ENCODE data around the gene CIB4.

Gene CIB4

DNA sequence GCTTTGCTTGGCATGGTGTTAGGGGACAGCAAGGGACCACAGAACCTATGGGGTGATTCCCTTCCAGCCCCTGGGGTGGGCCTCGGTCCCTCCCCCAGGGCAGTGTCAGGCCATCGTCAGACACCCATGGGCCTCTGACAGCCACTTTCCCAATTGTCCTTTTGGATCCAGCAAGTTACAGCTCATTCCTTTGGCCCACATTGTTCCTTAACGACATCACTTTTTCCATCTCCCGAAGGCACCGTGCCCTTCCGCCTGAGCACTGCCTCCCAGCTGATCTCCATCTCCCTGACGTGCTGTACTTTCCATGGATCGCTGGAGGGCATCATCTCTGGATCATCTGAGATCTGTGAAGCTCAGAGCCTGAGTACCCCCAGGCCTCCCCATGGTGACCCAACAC lies 41.0 kb upstream of the CIB4 start:
- no peak for DNase-seq (ENCODE audit: low read depth)
- H3K4me3 ChIP-seq (ENCODE audit: control insufficient read depth, low read depth, low read length), result no peak overlapping the region
- TF ChIP-seq, protein P1, sequence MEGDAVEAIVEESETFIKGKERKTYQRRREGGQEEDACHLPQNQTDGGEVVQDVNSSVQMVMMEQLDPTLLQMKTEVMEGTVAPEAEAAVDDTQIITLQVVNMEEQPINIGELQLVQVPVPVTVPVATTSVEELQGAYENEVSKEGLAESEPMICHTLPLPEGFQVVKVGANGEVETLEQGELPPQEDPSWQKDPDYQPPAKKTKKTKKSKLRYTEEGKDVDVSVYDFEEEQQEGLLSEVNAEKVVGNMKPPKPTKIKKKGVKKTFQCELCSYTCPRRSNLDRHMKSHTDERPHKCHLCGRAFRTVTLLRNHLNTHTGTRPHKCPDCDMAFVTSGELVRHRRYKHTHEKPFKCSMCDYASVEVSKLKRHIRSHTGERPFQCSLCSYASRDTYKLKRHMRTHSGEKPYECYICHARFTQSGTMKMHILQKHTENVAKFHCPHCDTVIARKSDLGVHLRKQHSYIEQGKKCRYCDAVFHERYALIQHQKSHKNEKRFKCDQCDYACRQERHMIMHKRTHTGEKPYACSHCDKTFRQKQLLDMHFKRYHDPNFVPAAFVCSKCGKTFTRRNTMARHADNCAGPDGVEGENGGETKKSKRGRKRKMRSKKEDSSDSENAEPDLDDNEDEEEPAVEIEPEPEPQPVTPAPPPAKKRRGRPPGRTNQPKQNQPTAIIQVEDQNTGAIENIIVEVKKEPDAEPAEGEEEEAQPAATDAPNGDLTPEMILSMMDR (IDR thresholded peaks at IDR 0.05; ENCODE audit: control insufficient read depth, insufficient read depth, low read depth, low read length, missing control alignments), result no peak

- no peak overlapping the region for H3K4me3 ChIP-seq (ENCODE audit: control insufficient read depth, low read depth, low read length)
- TF ChIP-seq, protein P1 (IDR thresholded peaks at IDR 0.05; ENCODE audit: control insufficient read depth, insufficient read depth, low read depth, low read length, missing control alignments), result no peak
- no peak for DNase-seq (ENCODE audit: low read depth)
Observed at GRCh38 chr2:26681656-26682055, 40.5 kb upstream of the CIB4 start.

DNA sequence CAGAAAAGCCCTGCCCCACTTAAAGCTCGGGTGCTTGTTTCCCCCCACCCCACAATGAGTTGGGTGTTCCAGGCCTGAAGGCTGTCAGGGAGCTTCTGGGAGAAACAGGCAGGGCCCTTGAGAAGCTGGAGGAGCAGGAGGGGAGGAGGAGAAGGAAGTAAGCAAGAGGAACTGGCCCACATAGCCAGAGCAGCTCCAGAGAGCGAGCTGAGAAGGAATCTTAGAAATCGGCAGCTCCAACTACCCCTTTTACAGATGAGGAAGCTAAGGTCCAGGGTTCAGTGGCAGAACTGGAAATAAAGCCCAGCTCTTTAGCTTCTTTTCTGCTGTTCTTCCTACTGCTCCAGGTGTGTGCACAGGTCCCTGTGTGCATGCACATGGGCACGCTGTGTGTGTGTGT lies 38.7 kb upstream of the CIB4 start:
- H3K4me3 ChIP-seq (ENCODE audit: control insufficient read depth, low read depth, low read length), result no peak overlapping the region
- TF ChIP-seq, protein P1 (IDR thresholded peaks at IDR 0.05; ENCODE audit: control insufficient read depth, insufficient read depth, low read depth, low read length, missing control alignments), result no peak
- DNase-seq (ENCODE audit: low read depth), result no peak

DNA sequence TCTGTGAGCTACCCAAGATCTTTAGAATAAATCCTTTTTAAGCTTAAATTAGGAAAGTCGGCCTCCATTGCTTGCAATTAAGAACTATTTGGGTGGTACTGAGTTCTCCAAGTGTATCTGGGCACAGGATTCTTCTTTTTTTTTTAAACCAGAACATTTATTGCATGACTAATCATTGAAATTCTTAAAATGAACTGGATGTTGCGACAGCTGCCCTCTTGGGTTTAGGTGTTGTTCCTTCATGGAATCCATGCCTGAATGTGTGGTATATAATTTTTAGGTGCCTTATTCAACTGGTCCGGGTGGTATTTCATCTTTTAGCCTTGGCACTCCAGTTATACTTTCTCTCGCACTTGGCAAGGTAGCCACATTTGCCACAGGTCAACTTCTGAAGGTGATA lies 36.9 kb upstream of the CIB4 start:
- TF ChIP-seq, protein P1 (IDR thresholded peaks at IDR 0.05; ENCODE audit: control insufficient read depth, insufficient read depth, low read depth, low read length, missing control alignments), result no peak
- H3K4me3 ChIP-seq (ENCODE audit: control insufficient read depth, low read depth, low read length), result no peak overlapping the region
- no peak for DNase-seq (ENCODE audit: low read depth)

- H3K4me3 ChIP-seq (ENCODE audit: control insufficient read depth, low read depth, low read length), result no peak overlapping the region
- DNase-seq (ENCODE audit: low read depth), result no peak
- TF ChIP-seq, protein P1 (IDR thresholded peaks at IDR 0.05; ENCODE audit: control insufficient read depth, insufficient read depth, low read depth, low read length, missing control alignments), result no peak
Observed at GRCh38 chr2:26675651-26676255, 34.6 kb upstream of the CIB4 start.

DNA sequence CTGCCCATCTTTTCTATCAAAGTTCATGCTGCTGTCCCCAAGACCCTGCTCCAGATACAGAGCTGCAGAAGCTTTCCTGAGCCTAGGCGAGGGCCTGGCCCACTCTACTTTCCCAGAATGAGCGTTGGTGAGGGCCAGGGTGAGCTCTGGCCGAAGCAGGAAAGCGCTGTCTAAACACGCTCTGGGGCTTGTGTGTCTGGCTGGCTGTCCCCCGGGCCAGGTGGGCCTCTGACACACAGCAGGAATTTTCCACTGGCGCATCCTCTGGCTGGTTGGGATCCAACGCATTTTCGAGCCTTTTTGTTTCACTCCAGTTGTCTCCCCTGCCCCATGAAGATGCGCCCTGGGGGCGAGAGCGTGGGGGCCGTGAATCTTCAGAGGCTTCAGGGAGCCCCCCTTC lies 33.6 kb upstream of the CIB4 start:
- no peak overlapping the region for H3K4me3 ChIP-seq (ENCODE audit: control insufficient read depth, low read depth, low read length)
- DNase-seq (ENCODE audit: low read depth), result no peak
- TF ChIP-seq, protein P1 (IDR thresholded peaks at IDR 0.05; ENCODE audit: control insufficient read depth, insufficient read depth, low read depth, low read length, missing control alignments), result no peak
